D721Med (cell line): ENCODE results near the gene FLRT2.
A peak's percentile ranks its signal among the peaks of the same experiment; 100 is the strongest.

ENCODE experiments used
- DNase-seq: peaks from one replicate; pipeline ENCODE4 v3.0.0; 2011; ENCODE audit warnings: low spot score; ENCODE audit not compliant: insufficient read length
- FAIRE-seq: peaks from 2 replicates; lab custom pipeline; 2011; peaks lifted over from hg19 to GRCh38; lab: Jason Lieb, UNC
- CTCF ChIP-seq: IDR thresholded peaks from 2 replicates; pipeline ENCODE4 v1.5.1; 2012; ENCODE audit warnings: mild to moderate bottlenecking, control low read depth; ENCODE audit not compliant: insufficient read depth; ENCODE audit errors: missing control alignments

The FLRT2 gene

GRCh38 chr14:85602345-85602744 is 72.4 kb downstream of the FLRT2 start:
- DNase-seq (no peak), FAIRE-seq (no peak)
- no peak for TF ChIP-seq CTCF

- no peak for TF ChIP-seq CTCF
- FAIRE-seq (peak; percentile 29), DNase-seq (no peak)
Measured at GRCh38 chr14:85604021-85604420, 74.1 kb downstream of the FLRT2 start.

- FAIRE-seq (no peak), DNase-seq (no peak)
- TF ChIP-seq CTCF, result no peak
Measured at GRCh38 chr14:85604714-85605113, 74.8 kb downstream of the FLRT2 start.

GRCh38 chr14:85607651-85608081 is 77.7 kb downstream of the FLRT2 start:
- DNase-seq (no peak), FAIRE-seq (no peak)
- TF ChIP-seq CTCF, result no peak

GRCh38 chr14:85613496-85613895 is 83.6 kb downstream of the FLRT2 start:
- DNase-seq (no peak), FAIRE-seq (no peak)
- no peak for TF ChIP-seq CTCF

GRCh38 chr14:85616386-85616885 is 86.5 kb downstream of the FLRT2 start:
- no peak for FAIRE-seq
- no peak for TF ChIP-seq CTCF
- no peak for DNase-seq

- FAIRE-seq (no peak), DNase-seq (no peak)
- TF ChIP-seq CTCF, result no peak
Measured at GRCh38 chr14:85616886-85617285, 86.9 kb downstream of the FLRT2 start.
